HEK293T (cell line): ENCODE measurements around the gene EVC2.

Source experiments
- CTCF ChIA-PET: fragments of 350-600 bp; formaldehyde crosslinking; extraction: SDS; loops from one replicate; lab custom pipeline; 2021; ENCODE audit warnings: antibody characterized with exemption, inconsistent platforms; lab: Yijun Ruan, JAX
- POLR2A ChIA-PET: fragments of 350-600 bp; formaldehyde crosslinking; extraction: SDS; loops from one replicate; lab custom pipeline; 2020; ENCODE audit warnings: antibody characterized with exemption, inconsistent platforms; lab: Yijun Ruan, JAX
- DNase-seq: peaks from one replicate; pipeline ENCODE4 v3.0.0; 2012; ENCODE audit warnings: mixed read lengths; ENCODE audit errors: extremely low spot score
- ARNT ChIP-seq: fragments of 450-650 bp; IDR thresholded peaks from 2 replicates; pipeline ENCODE4 v1.6.1; 2017; ENCODE audit warnings: mild to moderate bottlenecking
- BHLHE40 ChIP-seq: fragments of 450-650 bp; IDR thresholded peaks from 2 replicates; pipeline ENCODE4 v1.6.1; 2016; ENCODE audit warnings: mild to moderate bottlenecking, moderate library complexity, borderline replicate concordance
- CTBP1 ChIP-seq: fragments of 450-650 bp; IDR thresholded peaks from 2 replicates; pipeline ENCODE4 v1.6.1; 2016; ENCODE audit warnings: borderline replicate concordance
- ELF4 ChIP-seq: fragments of 450-650 bp; IDR thresholded peaks from 2 replicates; pipeline ENCODE4 v1.6.1; 2017; ENCODE audit warnings: antibody characterized with exemption
- FOXA1 ChIP-seq: fragments of 450-650 bp; IDR thresholded peaks from 2 replicates; pipeline ENCODE4 v1.6.1; 2016; ENCODE audit warnings: mild to moderate bottlenecking
- FOXK2 ChIP-seq: fragments of 450-650 bp; IDR thresholded peaks from 2 replicates; pipeline ENCODE4 v1.6.1; 2016; ENCODE audit warnings: mild to moderate bottlenecking
- FOXM1 ChIP-seq: fragments of 450-650 bp; IDR thresholded peaks from 2 replicates; pipeline ENCODE4 v1.6.1; 2017; ENCODE audit warnings: mild to moderate bottlenecking, borderline replicate concordance
- HDGF ChIP-seq: fragments of 450-650 bp; IDR thresholded peaks from 2 replicates; pipeline ENCODE4 v1.6.1; 2017; ENCODE audit warnings: antibody characterized with exemption, borderline replicate concordance
- L3MBTL2 ChIP-seq: fragments of 450-650 bp; conservative IDR thresholded peaks from 2 replicates; pipeline ENCODE4 v1.6.1; 2016; ENCODE audit warnings: mild to moderate bottlenecking
- LEF1 ChIP-seq: fragments of 450-650 bp; IDR thresholded peaks from 2 replicates; pipeline ENCODE4 v1.6.1; 2017; ENCODE audit warnings: mild to moderate bottlenecking, borderline replicate concordance
- NFRKB ChIP-seq: fragments of 450-650 bp; IDR thresholded peaks from 2 replicates; pipeline ENCODE4 v1.6.1; 2016; ENCODE audit warnings: mild to moderate bottlenecking, moderate library complexity
- PKNOX1 ChIP-seq: fragments of 450-650 bp; IDR thresholded peaks from 2 replicates; pipeline ENCODE4 v1.6.1; 2016
- SP1 ChIP-seq: fragments of 450-650 bp; IDR thresholded peaks from 2 replicates; pipeline ENCODE4 v1.6.1; 2017
- SUZ12 ChIP-seq: fragments of 450-650 bp; IDR thresholded peaks from 2 replicates; pipeline ENCODE4 v1.6.1; 2016; ENCODE audit warnings: mild to moderate bottlenecking
- TARDBP ChIP-seq: fragments of 450-650 bp; IDR thresholded peaks from 2 replicates; pipeline ENCODE4 v1.6.1; 2016
- ZNF384 ChIP-seq: fragments of 450-650 bp; IDR thresholded peaks from 2 replicates; pipeline ENCODE4 v1.6.1; 2016

Gene EVC2

GRCh38 chr4:5678977-5679376 lies 29.4 kb downstream of the EVC2 start:
- CTCF ChIA-PET = interaction anchor here (0.6 kb wide), 1 partner anchor 20 kb away, joined by 7 read pairs; no protein-coding TSS in a partner anchor
- no peak for DNase-seq
- TF ChIP-seq L3MBTL2 = no peak
- no peak for TF ChIP-seq LEF1
- TF ChIP-seq FOXA1 = no peak
- TF ChIP-seq FOXM1 = no peak
- no peak for TF ChIP-seq ARNT
- TF ChIP-seq HDGF = no peak
- POLR2A ChIA-PET = no interaction called here

GRCh38 chr4:5676763-5677162 lies 31.6 kb downstream of the EVC2 start:
- TF ChIP-seq CTBP1 (no peak), FOXK2 (no peak), HDGF (no peak), ARNT (no peak), LEF1 (no peak), SP1 (no peak), TARDBP (no peak), SUZ12 (no peak), NFRKB (no peak), PKNOX1 (no peak), FOXA1 (no peak), BHLHE40 (no peak)
- ChIA-PET POLR2A (no interaction called here), CTCF (no interaction called here)
- DNase-seq = no peak

GRCh38 chr4:5666741-5667140 lies 41.6 kb downstream of the EVC2 start:
- ChIA-PET POLR2A (no interaction called here), CTCF (no interaction called here)
- DNase-seq = no peak
- no peak for TF ChIP-seq NFRKB
- no peak for TF ChIP-seq ELF4
- no peak for TF ChIP-seq SP1
- no peak for TF ChIP-seq CTBP1
- TF ChIP-seq L3MBTL2 = no peak

- ChIA-PET POLR2A (no interaction called here), CTCF (no interaction called here)
- DNase-seq = no peak
- TF ChIP-seq CTBP1 = no peak
- TF ChIP-seq LEF1 = no peak
- TF ChIP-seq FOXM1 = no peak
- TF ChIP-seq ZNF384 = no peak
- no peak for TF ChIP-seq PKNOX1
- no peak for TF ChIP-seq SP1
- TF ChIP-seq L3MBTL2 = no peak
- TF ChIP-seq HDGF = no peak
- TF ChIP-seq FOXA1 = no peak
- TF ChIP-seq NFRKB = no peak
- TF ChIP-seq ELF4 = no peak
- TF ChIP-seq ARNT = no peak
- no peak for TF ChIP-seq SUZ12
- no peak for TF ChIP-seq FOXK2
- no peak for TF ChIP-seq TARDBP
- TF ChIP-seq BHLHE40 = no peak
Observed at GRCh38 chr4:5664778-5665177, 43.6 kb downstream of the EVC2 start.

- CTCF ChIA-PET = no interaction called here
Observed at GRCh38 chr4:5662555-5662954, 45.8 kb downstream of the EVC2 start.

GRCh38 chr4:5661237-5661636 lies 47.1 kb downstream of the EVC2 start:
- DNase-seq = no peak
- ChIA-PET POLR2A (no interaction called here), CTCF (no interaction called here)
- no peak for TF ChIP-seq PKNOX1
- no peak for TF ChIP-seq FOXK2
- TF ChIP-seq ZNF384 = no peak
- no peak for TF ChIP-seq L3MBTL2
- TF ChIP-seq HDGF = no peak
- TF ChIP-seq FOXA1 = no peak

More at GRCh38 chr4:5662555-5662954, 45.8 kb downstream of the EVC2 start:
- TF ChIP-seq LEF1 (no peak), L3MBTL2 (no peak), HDGF (no peak), SUZ12 (no peak), FOXK2 (no peak), FOXM1 (no peak), PKNOX1 (no peak), ELF4 (no peak), BHLHE40 (no peak), CTBP1 (no peak), FOXA1 (no peak), SP1 (no peak), NFRKB (no peak), ZNF384 (no peak), TARDBP (no peak), ARNT (no peak)
- POLR2A ChIA-PET = no interaction called here
- no peak for DNase-seq

GRCh38 chr4:5660185-5660584 lies 48.2 kb downstream of the EVC2 start:
- TF ChIP-seq SUZ12 (no peak), CTBP1 (no peak), LEF1 (no peak), L3MBTL2 (no peak), ARNT (no peak), ZNF384 (no peak), FOXM1 (no peak), HDGF (no peak), BHLHE40 (no peak), SP1 (no peak), FOXK2 (no peak), ELF4 (no peak), TARDBP (no peak), PKNOX1 (no peak), FOXA1 (no peak), NFRKB (no peak)
- no peak for DNase-seq
- ChIA-PET CTCF (no interaction called here), POLR2A (no interaction called here)
